Dendritic cell treated with granulocyte-macrophage colony-stimulating factor and Interleukin-4, amounts not matched to agents 40 ng/mL and 50 ng/mL, for 4 days (primary cell): ENCODE results near the gene GPRIN2.
"Not testable (repeated sequence)": the region's sequence is repeated elsewhere in the genome, so short reads cannot be mapped to it uniquely, and the experiment has no call there.

Experiments used
- H3K27ac Mint-ChIP-seq: one replicate; pipeline ENCODE4 v1.8.0; 2022; ENCODE audit warnings: mild to moderate bottlenecking, mixed read lengths
- H3K27me3 Mint-ChIP-seq: one replicate; pipeline ENCODE4 v1.8.0; 2022; ENCODE audit warnings: mild to moderate bottlenecking, mixed read lengths
- H3K36me3 Mint-ChIP-seq: one replicate; pipeline ENCODE4 v1.8.0; 2022; ENCODE audit warnings: low read depth, mixed read lengths
- H3K4me1 Mint-ChIP-seq: one replicate; pipeline ENCODE4 v1.8.0; 2022; ENCODE audit warnings: low read depth, mixed read lengths
- H3K4me3 Mint-ChIP-seq: one replicate; pipeline ENCODE4 v1.8.0; 2022; ENCODE audit warnings: mild to moderate bottlenecking, moderate library complexity, mixed read lengths
- H3K9me3 Mint-ChIP-seq: one replicate; pipeline ENCODE4 v1.8.0; 2022; ENCODE audit warnings: mixed read lengths
- intact Hi-C: fragments of 100-400 bp; cut with micrococcal nuclease; formaldehyde crosslinking; loops from one replicate; pipeline ENCODE4 v1.15.0; 2022

Gene GPRIN2

GRCh38 chr10:46540412-46541016 is 15.9 kb downstream of the GPRIN2 start:
- intact Hi-C loops, result loop anchor here (10.0 kb wide), 1 partner anchor 316 kb away; no protein-coding TSS in a partner anchor
- Mint-ChIP-seq H3K27ac (no peak overlapping the region), H3K4me3 (no peak overlapping the region), H3K36me3 (no peaks in the 10 kb centered on the region), H3K4me1 (peaks cover 11% of the 10 kb centered on the region), H3K27me3 (peaks cover 64% of the 10 kb centered on the region), H3K9me3 (no peaks in the 10 kb centered on the region)

GRCh38 chr10:46539596-46540411 is 16.7 kb downstream of the GPRIN2 start:
- H3K27ac Mint-ChIP-seq, result no peak overlapping the region
- no peaks in the 10 kb centered on the region for H3K36me3 Mint-ChIP-seq
- H3K4me1 Mint-ChIP-seq, result peaks cover 6% of the 10 kb centered on the region
- intact Hi-C loops, result loop anchor here (10.0 kb wide), 1 partner anchor 315 kb away; no protein-coding TSS in a partner anchor
- no peak overlapping the region for H3K4me3 Mint-ChIP-seq
- H3K9me3 Mint-ChIP-seq, result no peaks in the 10 kb centered on the region
- H3K27me3 Mint-ChIP-seq, result peaks cover 61% of the 10 kb centered on the region

- Mint-ChIP-seq H3K27ac (no peak overlapping the region), H3K9me3 (no peaks in the 10 kb centered on the region), H3K36me3 (no peaks in the 10 kb centered on the region), H3K27me3 (peaks cover 53% of the 10 kb centered on the region), H3K4me3 (no peak overlapping the region), H3K4me1 (no peaks in the 10 kb centered on the region)
- intact Hi-C loops, result no loop called here
Observed at GRCh38 chr10:46538717-46539426, 17.6 kb downstream of the GPRIN2 start.

GRCh38 chr10:46538155-46538554 is 18.3 kb downstream of the GPRIN2 start:
- intact Hi-C loops, result no loop called here
- Mint-ChIP-seq H3K4me3 (no peak overlapping the region), H3K36me3 (no peaks in the 10 kb centered on the region), H3K4me1 (no peaks in the 10 kb centered on the region), H3K27me3 (peaks cover 50% of the 10 kb centered on the region), H3K27ac (no peak overlapping the region), H3K9me3 (no peaks in the 10 kb centered on the region)

GRCh38 chr10:46537309-46537708 is 19.1 kb downstream of the GPRIN2 start:
- Mint-ChIP-seq H3K4me1 (no peaks in the 10 kb centered on the region), H3K36me3 (no peaks in the 10 kb centered on the region), H3K9me3 (no peaks in the 10 kb centered on the region), H3K4me3 (no peak overlapping the region), H3K27ac (no peak overlapping the region), H3K27me3 (peaks cover 42% of the 10 kb centered on the region)
- intact Hi-C loops, result no loop called here

- intact Hi-C loops, result no loop called here
- Mint-ChIP-seq H3K27ac (no peak overlapping the region), H3K36me3 (no peaks in the 10 kb centered on the region)
Observed at GRCh38 chr10:46536781-46537180, 19.7 kb downstream of the GPRIN2 start.

GRCh38 chr10:46536171-46536570 is 20.3 kb downstream of the GPRIN2 start:
- Mint-ChIP-seq H3K4me3 (no peak overlapping the region), H3K27me3 (peaks cover 32% of the 10 kb centered on the region), H3K9me3 (no peaks in the 10 kb centered on the region), H3K27ac (no peak overlapping the region), H3K36me3 (no peaks in the 10 kb centered on the region), H3K4me1 (no peaks in the 10 kb centered on the region)
- intact Hi-C loops, result no loop called here

More at GRCh38 chr10:46536781-46537180, 19.7 kb downstream of the GPRIN2 start:
- Mint-ChIP-seq H3K27me3 (peaks cover 36% of the 10 kb centered on the region), H3K4me3 (no peak overlapping the region), H3K4me1 (no peaks in the 10 kb centered on the region), H3K9me3 (no peaks in the 10 kb centered on the region)

- H3K9me3 Mint-ChIP-seq, result no peaks in the 10 kb centered on the region
- H3K4me1 Mint-ChIP-seq, result no peaks in the 10 kb centered on the region
- intact Hi-C loops, result no loop called here
- no peaks in the 10 kb centered on the region for H3K36me3 Mint-ChIP-seq
- no peak overlapping the region for H3K4me3 Mint-ChIP-seq
- H3K27ac Mint-ChIP-seq, result no peak overlapping the region
- peaks cover 23% of the 10 kb centered on the region for H3K27me3 Mint-ChIP-seq
Observed at GRCh38 chr10:46534828-46535524, 21.5 kb downstream of the GPRIN2 start.

- H3K27me3 Mint-ChIP-seq, intact Hi-C loops, H3K36me3 Mint-ChIP-seq, H3K4me1 Mint-ChIP-seq, H3K4me3 Mint-ChIP-seq, H3K9me3 Mint-ChIP-seq, H3K27ac Mint-ChIP-seq: not testable (repeated sequence)
Observed at GRCh38 chr10:46532256-46532655, 24.2 kb downstream of the GPRIN2 start.

- intact Hi-C loops, result no loop called here
- Mint-ChIP-seq H3K27ac (no peak overlapping the region), H3K27me3 (peaks cover 3% of the 10 kb centered on the region)
Observed at GRCh38 chr10:46530249-46531186, 25.9 kb downstream of the GPRIN2 start.

GRCh38 chr10:46529742-46530141 is 26.7 kb downstream of the GPRIN2 start:
- H3K27me3 Mint-ChIP-seq, H3K36me3 Mint-ChIP-seq, H3K27ac Mint-ChIP-seq, H3K9me3 Mint-ChIP-seq, H3K4me1 Mint-ChIP-seq, H3K4me3 Mint-ChIP-seq, intact Hi-C loops: not testable (repeated sequence)

More at GRCh38 chr10:46530249-46531186, 25.9 kb downstream of the GPRIN2 start:
- no peak overlapping the region for H3K4me3 Mint-ChIP-seq
- no peaks in the 10 kb centered on the region for H3K9me3 Mint-ChIP-seq
- H3K36me3 Mint-ChIP-seq, result no peaks in the 10 kb centered on the region
- no peaks in the 10 kb centered on the region for H3K4me1 Mint-ChIP-seq

- intact Hi-C loops, result no loop called here
- H3K27me3 Mint-ChIP-seq, result peaks cover 3% of the 10 kb centered on the region
- no peaks in the 10 kb centered on the region for H3K9me3 Mint-ChIP-seq
- H3K27ac Mint-ChIP-seq, result no peak overlapping the region
- no peaks in the 10 kb centered on the region for H3K36me3 Mint-ChIP-seq
- no peak overlapping the region for H3K4me3 Mint-ChIP-seq
- H3K4me1 Mint-ChIP-seq, result no peaks in the 10 kb centered on the region
Observed at GRCh38 chr10:46528675-46529615, 27.5 kb downstream of the GPRIN2 start.
